ENCODE data around the gene NARF. TPM values are rescaled to one million over a fixed set of nuclear protein-coding genes. Genes with fewer than 3 reads are reported as not detected.

The NARF gene
- total and polyA plus RNA-seq, 2 donors (not counting 1 experiment from before 2014, with no cell fraction given) = 92.4 to 103 TPM

DNA sequence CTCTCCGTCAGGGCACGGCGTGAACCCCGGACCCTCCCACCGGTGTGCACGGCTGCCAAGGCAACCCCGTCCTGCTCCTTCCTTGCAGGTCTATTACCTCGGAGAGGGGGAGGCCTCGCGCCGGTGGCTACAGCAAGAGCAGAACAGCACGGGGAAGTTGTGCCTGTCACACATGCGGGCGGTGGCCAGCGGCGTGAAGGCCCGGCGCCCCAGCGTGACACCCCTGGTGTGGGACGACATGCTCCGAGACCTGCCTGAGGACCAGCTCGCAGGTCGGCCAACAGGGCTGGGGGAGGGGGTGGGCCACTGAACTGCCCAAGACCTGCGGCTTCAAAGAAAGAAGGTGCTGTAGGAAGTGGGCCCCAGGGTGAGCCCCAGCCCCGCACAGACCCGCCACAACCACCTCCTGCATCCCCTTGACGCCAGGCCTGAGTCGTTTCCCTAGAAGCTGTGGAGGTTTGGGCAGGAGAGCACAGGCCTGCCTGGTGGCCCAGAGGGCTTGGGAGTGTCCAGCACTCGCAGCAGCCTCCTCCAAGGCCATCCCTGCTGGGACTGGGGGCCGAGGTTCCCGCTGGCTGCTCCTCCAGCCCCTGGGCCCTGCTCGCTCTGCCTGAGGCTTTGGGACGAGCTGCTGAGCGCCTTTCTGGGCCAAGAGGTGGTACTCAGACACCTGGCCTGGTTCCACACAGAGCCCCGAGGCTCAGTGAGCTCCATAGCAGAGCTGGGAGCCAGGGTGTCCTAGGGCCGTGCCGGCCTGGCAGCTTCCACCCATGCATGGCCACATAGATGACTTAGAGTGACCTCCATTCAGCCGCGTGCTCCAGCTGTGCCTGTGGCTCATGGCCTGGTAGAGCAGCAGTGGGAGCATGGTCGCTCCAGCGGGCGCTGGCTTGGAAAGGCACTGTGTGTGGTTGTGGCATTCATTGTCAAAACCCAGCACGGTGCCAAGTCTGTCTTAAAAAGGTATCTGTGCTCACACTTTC is 22.6 kb upstream of the NARF start:
- peaks cover 48% of the 10 kb centered on the region for H4K20me1 ChIP-seq (ENCODE audit: control insufficient read depth, insufficient read depth, low read length, poor library complexity, severe bottlenecking)
- 96% methylated on average over 42 of the region's 43 CpGs for WGBS (ENCODE audit: insufficient coverage)
- Mint-ChIP-seq H3K4me1 (peaks cover 34% of the 10 kb centered on the region), H3K4me3 (no peak overlapping the region), H3K27me3 (no peaks in the 10 kb centered on the region), H3K27ac (peak overlapping the region; percentile 32), H3K9me3 (ENCODE audit: insufficient read depth) (no peaks in the 10 kb centered on the region)
- ATAC-seq (ENCODE audit: low read depth) (no peak), DNase-seq (no peak)
- no peak overlapping the region for H3K9ac ChIP-seq (ENCODE audit: low read length)
- no peak overlapping the region for H2AFZ ChIP-seq (ENCODE audit: insufficient read depth, low read depth, low read length, poor library complexity, severe bottlenecking)
- peaks cover 36 to 66% of the 10 kb centered on the region in 2 donors for H3K4me1 ChIP-seq (ENCODE audit: control insufficient read depth in 2 of 2, insufficient read depth in 2 of 2, low read length in 2 of 2)
- intact Hi-C loops (cut with micrococcal nuclease) = loop anchor here (2.0 kb wide), 1 partner anchor 13 kb away; no protein-coding TSS in a partner anchor
- ChIA-PET POLR2A (no interaction called here), CTCF (interaction anchor here (1.0 kb wide), 1 partner anchor 11 kb away, joined by 3 read pairs; no protein-coding TSS in a partner anchor)
- peaks cover 0 to 36% of the 10 kb centered on the region in 2 experiments for H3K36me3 ChIP-seq (replicated peaks in 1 of 2; ENCODE audit: control extremely low read depth in 1 of 2, control insufficient read depth in 1 of 2, extremely low read depth in 1 of 2, insufficient read depth in 2 of 2, low read length in 1 of 2)
- peak overlapping the region in 1 of 2 donors; percentile 39 for H3K27ac ChIP-seq (ENCODE audit: low read length in 2 of 2)
- H3K9me3 ChIP-seq (ENCODE audit: control extremely low read depth in 1 of 3, control insufficient read depth in 2 of 3, insufficient read depth in 1 of 3, low read length in 2 of 3) = peaks cover 0 to 6% (median 0%) of the 10 kb centered on the region in 3 donors
- no peak for TF ChIP-seq EZH2 (IDR thresholded peaks at IDR 0.05; ENCODE audit: borderline replicate concordance, insufficient read depth, low read depth, low read length, poor library complexity, severe bottlenecking)
- TF ChIP-seq, protein P1, sequence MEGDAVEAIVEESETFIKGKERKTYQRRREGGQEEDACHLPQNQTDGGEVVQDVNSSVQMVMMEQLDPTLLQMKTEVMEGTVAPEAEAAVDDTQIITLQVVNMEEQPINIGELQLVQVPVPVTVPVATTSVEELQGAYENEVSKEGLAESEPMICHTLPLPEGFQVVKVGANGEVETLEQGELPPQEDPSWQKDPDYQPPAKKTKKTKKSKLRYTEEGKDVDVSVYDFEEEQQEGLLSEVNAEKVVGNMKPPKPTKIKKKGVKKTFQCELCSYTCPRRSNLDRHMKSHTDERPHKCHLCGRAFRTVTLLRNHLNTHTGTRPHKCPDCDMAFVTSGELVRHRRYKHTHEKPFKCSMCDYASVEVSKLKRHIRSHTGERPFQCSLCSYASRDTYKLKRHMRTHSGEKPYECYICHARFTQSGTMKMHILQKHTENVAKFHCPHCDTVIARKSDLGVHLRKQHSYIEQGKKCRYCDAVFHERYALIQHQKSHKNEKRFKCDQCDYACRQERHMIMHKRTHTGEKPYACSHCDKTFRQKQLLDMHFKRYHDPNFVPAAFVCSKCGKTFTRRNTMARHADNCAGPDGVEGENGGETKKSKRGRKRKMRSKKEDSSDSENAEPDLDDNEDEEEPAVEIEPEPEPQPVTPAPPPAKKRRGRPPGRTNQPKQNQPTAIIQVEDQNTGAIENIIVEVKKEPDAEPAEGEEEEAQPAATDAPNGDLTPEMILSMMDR (IDR thresholded peaks at IDR 0.05) = no peak
- H3K4me2 ChIP-seq (replicated peaks; ENCODE audit: low read depth, low read length, poor library complexity, severe bottlenecking) = no peak overlapping the region
- peaks cover 52% of the 10 kb centered on the region for H3K79me2 ChIP-seq (ENCODE audit: control insufficient read depth, insufficient read depth, low read length)
- no peak overlapping the region for H3K4me3 ChIP-seq (ENCODE audit: control extremely low read depth in 1 of 5, extremely low read depth in 1 of 5, insufficient read depth in 1 of 5, low read depth in 2 of 5, low read length in 4 of 5)
- no peaks in the 10 kb centered on the region for H3K27me3 ChIP-seq (replicated peaks in 1 of 4; ENCODE audit: control extremely low read depth in 1 of 4, control insufficient read depth in 3 of 4, insufficient read depth in 4 of 4, low read length in 3 of 4)
